HG02571 (cell line): ENCODE results near the gene LUM.
A peak's percentile ranks its signal among the peaks of the same experiment; 100 is the strongest.
"Not testable (repeated sequence)": the region's sequence is repeated elsewhere in the genome, so short reads cannot be mapped to it uniquely, and the experiment has no call there.

Experiments used
- ATAC-seq: cut with Tn5 transposase; IDR thresholded peaks from one replicate; pipeline ENCODE4 v1.9.1; 2021; ENCODE audit warnings: mild to moderate bottlenecking, moderate library complexity; ENCODE audit not compliant: unreplicated experiment

LUM gene

GRCh38 chr12:91110311-91110924 lies 876 bp downstream of the LUM start:
- ATAC-seq, result no peak

- no peak for ATAC-seq
These were observed 1.5 kb downstream of the LUM start for GRCh38 chr12:91109581-91110310.

GRCh38 chr12:91109148-91109564 lies 2.1 kb downstream of the LUM start:
- ATAC-seq, result peak; percentile 65

DNA sequence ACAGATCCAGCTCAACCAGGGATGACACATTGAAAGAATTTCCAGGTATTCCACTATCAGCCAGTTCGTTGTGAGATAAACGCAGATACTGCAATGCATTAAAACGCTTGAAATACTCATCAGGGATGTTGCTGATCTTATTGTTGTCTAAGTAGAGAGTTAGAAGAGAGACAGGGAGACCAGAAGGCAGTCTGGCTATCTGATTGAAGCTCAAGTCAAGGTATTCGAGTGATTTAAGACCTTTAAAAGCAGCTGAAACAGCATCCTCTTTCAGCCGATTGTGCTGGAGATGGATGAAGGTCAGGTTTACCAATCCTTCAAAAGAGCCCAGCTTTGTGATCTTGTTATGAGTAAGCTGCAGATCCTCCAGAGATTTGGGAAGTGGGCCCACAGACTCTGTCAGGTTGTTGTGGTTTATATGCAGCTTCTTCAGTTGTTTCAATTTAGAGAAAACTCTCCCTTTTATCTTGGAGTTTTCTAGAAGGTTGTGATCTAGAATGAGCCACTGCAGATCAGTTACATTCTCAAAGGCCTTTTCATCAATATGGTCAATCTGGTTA lies 3.0 kb downstream of the LUM start:
- ATAC-seq, result no peak

DNA sequence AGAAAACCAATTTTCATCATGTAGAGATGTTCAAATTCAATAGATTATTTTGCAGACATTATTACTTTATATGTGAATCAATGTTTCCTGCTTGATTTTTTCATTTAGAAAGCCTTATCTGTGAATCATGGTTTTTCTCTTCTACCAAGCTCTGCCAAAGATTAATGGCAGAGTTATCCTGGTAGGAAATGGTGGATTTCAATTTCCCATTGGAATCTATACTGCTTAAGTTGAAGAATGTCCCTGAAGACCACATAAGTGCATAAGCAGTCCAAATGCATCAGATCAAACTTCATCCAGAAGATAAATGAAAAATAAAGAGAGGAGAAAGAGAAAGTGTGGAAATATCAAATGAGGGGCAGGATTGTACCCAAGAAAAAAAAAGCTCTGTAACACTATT lies 5.0 kb downstream of the LUM start:
- ATAC-seq, result no peak

GRCh38 chr12:91105807-91106206 lies 5.5 kb downstream of the LUM start:
- ATAC-seq, result no peak

- peak; percentile 79 for ATAC-seq
These were observed 6.4 kb downstream of the LUM start for GRCh38 chr12:91104812-91105466.

- no peak for ATAC-seq
These were observed 7.7 kb downstream of the LUM start for GRCh38 chr12:91103624-91104023.

DNA sequence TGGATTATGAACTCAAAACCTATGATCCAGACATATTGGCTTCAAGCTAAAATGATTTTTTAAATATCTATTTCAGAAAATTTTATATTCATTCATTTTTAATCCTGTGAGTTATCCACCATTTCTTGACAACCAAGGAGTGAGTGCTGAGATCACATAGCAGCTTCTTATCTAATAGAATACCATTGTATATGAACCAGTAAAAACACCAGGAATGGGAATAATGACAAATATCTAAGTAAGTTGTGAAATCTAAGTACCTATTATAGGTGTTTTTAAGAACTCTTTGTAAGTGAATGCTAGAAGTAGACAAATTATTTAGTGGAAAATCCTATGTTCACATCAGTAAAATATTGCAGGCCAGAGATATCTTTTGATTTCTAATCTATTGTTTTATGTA lies 8.2 kb downstream of the LUM start:
- no peak for ATAC-seq

DNA sequence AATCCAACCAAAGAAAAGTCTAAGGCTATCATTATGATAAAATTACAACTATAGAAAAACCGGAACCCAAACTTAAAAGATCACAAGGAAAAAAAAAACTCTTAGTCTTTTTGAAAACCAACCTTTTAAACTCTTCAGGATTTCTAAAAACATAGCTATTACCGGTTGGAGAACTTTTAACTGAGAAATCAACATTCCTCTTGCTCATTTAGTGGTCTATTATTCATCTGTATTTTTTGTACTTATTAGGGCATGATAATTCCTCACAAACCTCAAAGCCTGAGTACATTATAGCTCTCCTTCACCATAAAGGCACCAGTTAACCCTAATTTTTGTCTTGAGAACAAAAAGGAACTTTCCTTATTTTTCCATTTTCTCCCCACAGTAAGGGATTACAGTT lies 10.4 kb downstream of the LUM start:
- no peak for ATAC-seq

- ATAC-seq, result no peak
These were observed 11.5 kb downstream of the LUM start for GRCh38 chr12:91099836-91100235.

DNA sequence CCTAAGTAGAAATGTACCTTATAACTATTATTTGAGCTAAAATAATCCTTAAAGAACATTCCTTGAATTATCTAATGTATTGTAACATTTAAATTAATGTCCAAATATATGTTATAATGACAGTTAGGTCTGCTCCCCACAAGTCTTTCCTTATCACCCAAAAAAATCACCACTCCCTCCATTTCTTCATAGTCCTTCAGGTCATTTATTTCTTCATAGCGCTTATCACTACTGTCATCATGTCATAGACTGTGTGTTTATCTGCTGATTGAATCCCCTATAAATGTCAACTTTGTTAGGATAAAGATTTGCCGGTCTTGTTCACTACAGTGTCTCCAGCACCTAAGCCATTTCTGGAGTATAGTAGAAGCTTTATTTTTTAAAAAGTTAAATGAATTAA lies 12.0 kb downstream of the LUM start:
- no peak for ATAC-seq

DNA sequence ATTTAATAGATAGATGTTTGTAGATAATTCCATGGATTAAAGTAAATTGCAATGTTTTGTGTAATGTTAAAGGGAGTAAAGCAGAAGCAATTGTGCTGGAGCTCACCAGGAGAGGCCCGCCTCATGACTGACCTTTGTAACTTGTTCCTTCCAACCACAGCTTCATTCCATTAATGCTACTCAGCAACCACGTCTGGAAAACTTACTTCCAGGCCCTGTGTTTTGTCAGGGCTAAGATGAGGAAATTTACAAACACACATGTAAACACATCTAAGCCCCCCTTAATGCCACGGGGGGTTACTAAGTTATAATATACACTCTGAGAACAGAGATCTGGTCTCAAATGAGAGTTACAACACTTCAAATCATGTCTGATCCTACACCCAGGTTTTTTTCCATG lies 12.4 kb downstream of the LUM start:
- ATAC-seq, result no peak

- ATAC-seq, result no peak
These were observed 12.8 kb downstream of the LUM start for GRCh38 chr12:91098461-91098860.

- ATAC-seq, result no peak
These were observed 16.3 kb downstream of the LUM start for GRCh38 chr12:91094957-91095356.

GRCh38 chr12:91094032-91094662 lies 17.1 kb downstream of the LUM start:
- ATAC-seq, result no peak

- ATAC-seq, result no peak
These were observed 18.0 kb downstream of the LUM start for GRCh38 chr12:91093341-91093740.

DNA sequence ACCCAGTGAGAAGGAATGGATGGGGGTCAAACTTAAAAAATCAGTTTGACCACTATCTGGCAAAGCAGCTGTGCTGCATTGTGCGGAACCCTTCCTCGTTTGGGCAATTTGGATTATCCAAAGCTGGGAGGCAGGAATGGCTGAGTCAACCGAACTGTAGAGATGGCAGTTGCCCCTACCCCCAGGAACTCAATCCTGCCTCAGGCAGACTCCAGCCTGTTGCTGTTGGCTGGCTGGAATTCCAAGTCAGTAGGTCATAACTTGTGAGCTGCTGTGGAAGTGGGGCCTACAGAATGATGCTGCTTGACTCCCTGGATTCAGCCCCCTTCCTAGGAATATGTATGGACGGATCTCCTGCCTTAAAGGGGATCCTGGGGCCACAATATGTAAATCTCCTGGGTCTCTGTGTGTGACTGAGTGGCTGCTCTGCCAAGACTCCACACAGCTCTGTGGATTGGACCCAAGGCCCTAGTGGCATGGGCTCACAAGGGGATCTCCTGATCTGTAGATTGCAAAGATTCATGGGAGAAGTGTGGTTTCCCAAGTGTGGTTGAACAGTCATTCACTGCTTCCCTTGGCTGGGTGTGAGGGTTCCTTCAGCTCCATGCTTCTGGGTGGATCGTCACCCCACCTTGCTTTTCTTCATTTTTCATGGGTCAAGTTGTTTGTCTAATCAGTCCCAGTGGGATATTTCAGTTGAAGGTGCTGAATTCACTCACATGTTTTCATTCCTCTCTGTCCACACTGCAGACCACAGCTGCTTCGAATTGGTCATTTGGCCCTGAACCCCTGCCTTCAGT lies 19.2 kb downstream of the LUM start:
- no peak for ATAC-seq

DNA sequence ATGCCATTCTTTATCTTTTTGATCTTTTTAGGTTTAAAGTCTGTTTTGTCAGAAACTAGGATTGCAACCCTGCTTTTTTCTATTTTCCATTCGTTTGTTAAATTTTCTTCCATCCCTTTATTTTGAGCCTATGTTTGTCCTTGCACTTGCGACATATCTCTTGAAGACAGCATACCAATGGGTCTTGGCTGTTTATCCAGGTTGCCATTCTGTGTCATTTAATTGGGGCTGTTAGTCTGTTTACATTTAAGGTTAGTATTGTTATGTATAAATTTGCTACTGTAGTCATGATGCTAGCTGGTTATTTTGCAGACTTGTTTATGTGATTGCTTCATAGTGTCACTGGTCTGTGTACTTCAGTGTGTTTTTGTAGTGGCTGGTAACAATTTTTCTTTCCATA lies 21.3 kb downstream of the LUM start:
- not testable (repeated sequence) for ATAC-seq

DNA sequence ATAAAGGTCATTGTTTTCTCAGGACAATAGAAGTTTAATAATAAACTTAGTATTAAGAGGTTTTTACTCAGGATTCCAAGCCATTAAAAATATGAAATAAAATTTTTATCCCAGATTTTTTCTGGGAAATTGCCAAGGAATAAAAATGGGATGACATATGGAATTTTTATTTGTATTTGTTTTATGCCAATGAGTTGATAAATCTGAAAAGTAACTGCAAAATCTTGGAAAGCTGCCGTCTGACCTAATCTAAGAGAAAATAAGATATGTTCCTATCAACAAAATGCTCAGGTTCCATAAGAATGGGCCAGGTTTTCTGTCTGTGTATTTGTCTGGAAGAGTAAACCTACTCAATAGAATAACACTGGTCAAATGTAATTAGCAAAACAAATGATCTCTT lies 31.3 kb downstream of the LUM start:
- no peak for ATAC-seq

DNA sequence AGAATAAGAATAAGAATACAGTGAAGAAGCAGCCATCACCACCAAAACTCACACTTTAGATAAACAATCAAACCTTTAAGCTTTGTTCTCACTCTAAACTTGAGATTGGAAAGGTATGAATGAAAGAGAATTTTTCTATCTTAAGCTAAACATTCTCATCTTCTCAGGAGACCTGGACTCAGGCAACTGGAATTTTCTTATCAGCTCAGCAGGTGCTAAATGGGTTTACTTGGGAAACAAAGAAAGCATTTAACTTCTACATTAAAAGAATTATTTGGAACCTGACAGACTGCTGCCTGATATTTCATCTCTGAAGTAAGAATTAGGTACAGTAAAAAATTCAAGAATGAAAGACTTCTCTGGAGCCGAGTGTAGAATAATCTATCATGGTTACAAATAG lies 32.8 kb downstream of the LUM start:
- ATAC-seq, result no peak
